ENCODE results near the gene SPATA9. TPM values are rescaled to one million over a fixed set of nuclear protein-coding genes. Genes with fewer than 3 reads are reported as not detected.

SPATA9 gene
- total and polyA plus RNA-seq, 9 of the 15 experiments (the other 6 are each of a cell fraction or from before 2014, with no cell fraction given) = 0.16 to 5.5 (median 0.39) TPM; not detected in 3

DNA sequence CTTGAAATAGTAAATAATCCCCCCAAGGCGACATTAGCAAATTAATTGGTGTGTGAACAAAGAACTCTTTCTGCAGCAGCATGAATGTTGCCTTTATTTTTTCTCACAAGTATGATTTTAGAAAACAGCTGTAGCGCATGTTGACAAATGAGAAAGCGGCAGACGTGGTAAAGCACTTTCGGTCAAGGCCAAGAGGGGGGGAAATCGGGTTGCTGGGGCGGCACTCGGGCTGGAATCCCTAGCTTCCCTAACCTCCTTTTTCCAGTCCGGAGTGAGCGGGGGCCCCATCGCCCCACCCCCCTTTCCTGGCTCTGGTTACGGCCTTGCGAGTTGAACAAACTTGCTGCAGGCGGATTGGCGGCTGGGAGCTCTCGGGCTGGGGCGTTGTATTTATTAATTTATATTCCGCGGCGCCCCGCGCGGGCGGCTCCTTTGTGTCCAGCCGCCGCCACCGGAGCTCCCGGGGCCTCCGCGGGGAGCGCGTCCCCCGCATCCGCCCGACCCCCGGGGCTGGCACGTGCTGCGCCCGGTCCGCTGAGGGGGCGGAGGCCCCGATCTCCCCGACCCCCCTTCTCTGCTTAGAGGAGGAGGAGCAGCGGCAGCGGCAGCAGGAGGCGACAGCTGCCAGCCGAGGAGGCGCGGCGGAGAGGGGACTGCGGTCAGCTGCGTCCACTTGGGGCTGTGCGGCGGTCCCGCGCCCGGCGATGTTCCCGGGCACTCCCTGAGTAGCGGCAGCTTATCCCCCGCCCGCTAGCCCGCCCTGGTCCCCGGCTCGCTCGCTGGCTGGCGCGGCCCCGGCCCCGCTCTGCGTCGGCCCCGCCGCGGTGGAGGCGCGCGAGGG, 48.2 kb upstream of the SPATA9 start, which contains the start of gene RHOBTB3 (continued):
- TF ChIP-seq HNRNPUL1 (IDR thresholded peaks at IDR 0.05; ENCODE audit: low read length) (no peak), ZNF282 (CRISPR knock-in tag; IDR thresholded peaks at IDR 0.05) (no peak), NFXL1 (CRISPR knock-in tag; IDR thresholded peaks at IDR 0.05) (no peak), CXXC5 (CRISPR knock-in tag; IDR thresholded peaks at IDR 0.05) (peak; percentile 97), NR4A1 (CRISPR knock-in tag; IDR thresholded peaks at IDR 0.05) (no peak), NR4A1 (tag; IDR thresholded peaks at IDR 0.05) (0 out of 2 replicates have a peak, but pooled peaks have one; percentile 33), ZFX (CRISPR knock-in tag; IDR thresholded peaks at IDR 0.05) (peak; percentile 67), ZNF184 (CRISPR knock-in tag; IDR thresholded peaks at IDR 0.05) (no peak), RAD51 (IDR thresholded peaks at IDR 0.05; ENCODE audit: borderline replicate concordance, low read depth) (no peak), FUS (optimal IDR thresholded peaks at IDR 0.05; ENCODE audit: low read depth, low read length) (peak; percentile 85), ZNF121 (CRISPR knock-in tag; conservative IDR thresholded peaks at IDR 0.05) (no peak), LARP7 (IDR thresholded peaks at IDR 0.05) (no peak)
- TF ChIP-seq, protein P1, sequence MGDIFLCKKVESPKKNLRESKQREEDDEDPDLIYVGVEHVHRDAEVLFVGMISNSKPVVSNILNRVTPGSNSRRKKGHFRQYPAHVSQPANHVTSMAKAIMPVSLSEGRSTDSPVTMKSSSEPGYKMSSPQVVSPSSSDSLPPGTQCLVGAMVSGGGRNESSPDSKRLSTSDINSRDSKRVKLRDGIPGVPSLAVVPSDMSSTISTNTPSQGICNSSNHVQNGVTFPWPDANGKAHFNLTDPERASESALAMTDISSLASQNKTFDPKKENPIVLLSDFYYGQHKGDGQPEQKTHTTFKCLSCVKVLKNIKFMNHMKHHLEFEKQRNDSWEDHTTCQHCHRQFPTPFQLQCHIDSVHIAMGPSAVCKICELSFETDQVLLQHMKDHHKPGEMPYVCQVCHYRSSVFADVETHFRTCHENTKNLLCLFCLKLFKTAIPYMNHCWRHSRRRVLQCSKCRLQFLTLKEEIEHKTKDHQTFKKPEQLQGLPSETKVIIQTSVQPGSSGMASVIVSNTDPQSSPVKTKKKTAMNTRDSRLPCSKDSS (IDR thresholded peaks at IDR 0.05; ENCODE audit: low read depth, partially characterized antibody) = no peak
- TF ChIP-seq, protein P2, sequence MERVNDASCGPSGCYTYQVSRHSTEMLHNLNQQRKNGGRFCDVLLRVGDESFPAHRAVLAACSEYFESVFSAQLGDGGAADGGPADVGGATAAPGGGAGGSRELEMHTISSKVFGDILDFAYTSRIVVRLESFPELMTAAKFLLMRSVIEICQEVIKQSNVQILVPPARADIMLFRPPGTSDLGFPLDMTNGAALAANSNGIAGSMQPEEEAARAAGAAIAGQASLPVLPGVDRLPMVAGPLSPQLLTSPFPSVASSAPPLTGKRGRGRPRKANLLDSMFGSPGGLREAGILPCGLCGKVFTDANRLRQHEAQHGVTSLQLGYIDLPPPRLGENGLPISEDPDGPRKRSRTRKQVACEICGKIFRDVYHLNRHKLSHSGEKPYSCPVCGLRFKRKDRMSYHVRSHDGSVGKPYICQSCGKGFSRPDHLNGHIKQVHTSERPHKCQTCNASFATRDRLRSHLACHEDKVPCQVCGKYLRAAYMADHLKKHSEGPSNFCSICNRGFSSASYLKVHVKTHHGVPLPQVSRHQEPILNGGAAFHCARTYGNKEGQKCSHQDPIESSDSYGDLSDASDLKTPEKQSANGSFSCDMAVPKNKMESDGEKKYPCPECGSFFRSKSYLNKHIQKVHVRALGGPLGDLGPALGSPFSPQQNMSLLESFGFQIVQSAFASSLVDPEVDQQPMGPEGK (CRISPR knock-in tag; IDR thresholded peaks at IDR 0.05; ENCODE audit: borderline replicate concordance) = no peak
- TF ChIP-seq, protein P3, sequence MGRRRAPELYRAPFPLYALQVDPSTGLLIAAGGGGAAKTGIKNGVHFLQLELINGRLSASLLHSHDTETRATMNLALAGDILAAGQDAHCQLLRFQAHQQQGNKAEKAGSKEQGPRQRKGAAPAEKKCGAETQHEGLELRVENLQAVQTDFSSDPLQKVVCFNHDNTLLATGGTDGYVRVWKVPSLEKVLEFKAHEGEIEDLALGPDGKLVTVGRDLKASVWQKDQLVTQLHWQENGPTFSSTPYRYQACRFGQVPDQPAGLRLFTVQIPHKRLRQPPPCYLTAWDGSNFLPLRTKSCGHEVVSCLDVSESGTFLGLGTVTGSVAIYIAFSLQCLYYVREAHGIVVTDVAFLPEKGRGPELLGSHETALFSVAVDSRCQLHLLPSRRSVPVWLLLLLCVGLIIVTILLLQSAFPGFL (CRISPR knock-in tag; IDR thresholded peaks at IDR 0.05) = no peak
- TF ChIP-seq, protein P4, sequence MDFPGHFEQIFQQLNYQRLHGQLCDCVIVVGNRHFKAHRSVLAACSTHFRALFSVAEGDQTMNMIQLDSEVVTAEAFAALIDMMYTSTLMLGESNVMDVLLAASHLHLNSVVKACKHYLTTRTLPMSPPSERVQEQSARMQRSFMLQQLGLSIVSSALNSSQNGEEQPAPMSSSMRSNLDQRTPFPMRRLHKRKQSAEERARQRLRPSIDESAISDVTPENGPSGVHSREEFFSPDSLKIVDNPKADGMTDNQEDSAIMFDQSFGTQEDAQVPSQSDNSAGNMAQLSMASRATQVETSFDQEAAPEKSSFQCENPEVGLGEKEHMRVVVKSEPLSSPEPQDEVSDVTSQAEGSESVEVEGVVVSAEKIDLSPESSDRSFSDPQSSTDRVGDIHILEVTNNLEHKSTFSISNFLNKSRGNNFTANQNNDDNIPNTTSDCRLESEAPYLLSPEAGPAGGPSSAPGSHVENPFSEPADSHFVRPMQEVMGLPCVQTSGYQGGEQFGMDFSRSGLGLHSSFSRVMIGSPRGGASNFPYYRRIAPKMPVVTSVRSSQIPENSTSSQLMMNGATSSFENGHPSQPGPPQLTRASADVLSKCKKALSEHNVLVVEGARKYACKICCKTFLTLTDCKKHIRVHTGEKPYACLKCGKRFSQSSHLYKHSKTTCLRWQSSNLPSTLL (IDR thresholded peaks at IDR 0.05) = no peak
- TF ChIP-seq, protein P5, sequence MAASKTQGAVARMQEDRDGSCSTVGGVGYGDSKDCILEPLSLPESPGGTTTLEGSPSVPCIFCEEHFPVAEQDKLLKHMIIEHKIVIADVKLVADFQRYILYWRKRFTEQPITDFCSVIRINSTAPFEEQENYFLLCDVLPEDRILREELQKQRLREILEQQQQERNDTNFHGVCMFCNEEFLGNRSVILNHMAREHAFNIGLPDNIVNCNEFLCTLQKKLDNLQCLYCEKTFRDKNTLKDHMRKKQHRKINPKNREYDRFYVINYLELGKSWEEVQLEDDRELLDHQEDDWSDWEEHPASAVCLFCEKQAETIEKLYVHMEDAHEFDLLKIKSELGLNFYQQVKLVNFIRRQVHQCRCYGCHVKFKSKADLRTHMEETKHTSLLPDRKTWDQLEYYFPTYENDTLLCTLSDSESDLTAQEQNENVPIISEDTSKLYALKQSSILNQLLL (CRISPR knock-in tag; IDR thresholded peaks at IDR 0.05; ENCODE audit: borderline replicate concordance) = no peak
- TF ChIP-seq, protein P6, sequence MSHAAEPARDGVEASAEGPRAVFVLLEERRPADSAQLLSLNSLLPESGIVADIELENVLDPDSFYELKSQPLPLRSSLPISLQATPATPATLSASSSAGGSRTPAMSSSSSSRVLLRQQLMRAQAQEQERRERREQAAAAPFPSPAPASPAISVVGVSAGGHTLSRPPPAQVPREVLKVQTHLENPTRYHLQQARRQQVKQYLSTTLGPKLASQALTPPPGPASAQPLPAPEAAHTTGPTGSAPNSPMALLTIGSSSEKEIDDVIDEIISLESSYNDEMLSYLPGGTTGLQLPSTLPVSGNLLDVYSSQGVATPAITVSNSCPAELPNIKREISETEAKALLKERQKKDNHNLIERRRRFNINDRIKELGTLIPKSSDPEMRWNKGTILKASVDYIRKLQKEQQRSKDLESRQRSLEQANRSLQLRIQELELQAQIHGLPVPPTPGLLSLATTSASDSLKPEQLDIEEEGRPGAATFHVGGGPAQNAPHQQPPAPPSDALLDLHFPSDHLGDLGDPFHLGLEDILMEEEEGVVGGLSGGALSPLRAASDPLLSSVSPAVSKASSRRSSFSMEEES (CRISPR knock-in tag; IDR thresholded peaks at IDR 0.05) = peak; percentile 30; the same call in 1 of the 2 replicates
